NCI-H446 (cell line): ENCODE results near the gene SNX6.
"Not testable (repeated sequence)": the region's sequence is repeated elsewhere in the genome, so short reads cannot be mapped to it uniquely, and the experiment has no call there.

ENCODE experiments used
- DNase-seq, 2 experiments: peaks; one replicate each; lab custom pipeline; 2025; lab: John Stamatoyannopoulos, UW

Gene SNX6

GRCh38 chr14:34562776-34563150, 67.2 kb downstream of the SNX6 start:
- DNase-seq, result no peak

GRCh38 chr14:34562037-34562775, 67.7 kb downstream of the SNX6 start:
- not testable (repeated sequence) for DNase-seq

- DNase-seq, result not testable (repeated sequence)
Observed at GRCh38 chr14:34556498-34556829, 73.5 kb downstream of the SNX6 start.

DNA sequence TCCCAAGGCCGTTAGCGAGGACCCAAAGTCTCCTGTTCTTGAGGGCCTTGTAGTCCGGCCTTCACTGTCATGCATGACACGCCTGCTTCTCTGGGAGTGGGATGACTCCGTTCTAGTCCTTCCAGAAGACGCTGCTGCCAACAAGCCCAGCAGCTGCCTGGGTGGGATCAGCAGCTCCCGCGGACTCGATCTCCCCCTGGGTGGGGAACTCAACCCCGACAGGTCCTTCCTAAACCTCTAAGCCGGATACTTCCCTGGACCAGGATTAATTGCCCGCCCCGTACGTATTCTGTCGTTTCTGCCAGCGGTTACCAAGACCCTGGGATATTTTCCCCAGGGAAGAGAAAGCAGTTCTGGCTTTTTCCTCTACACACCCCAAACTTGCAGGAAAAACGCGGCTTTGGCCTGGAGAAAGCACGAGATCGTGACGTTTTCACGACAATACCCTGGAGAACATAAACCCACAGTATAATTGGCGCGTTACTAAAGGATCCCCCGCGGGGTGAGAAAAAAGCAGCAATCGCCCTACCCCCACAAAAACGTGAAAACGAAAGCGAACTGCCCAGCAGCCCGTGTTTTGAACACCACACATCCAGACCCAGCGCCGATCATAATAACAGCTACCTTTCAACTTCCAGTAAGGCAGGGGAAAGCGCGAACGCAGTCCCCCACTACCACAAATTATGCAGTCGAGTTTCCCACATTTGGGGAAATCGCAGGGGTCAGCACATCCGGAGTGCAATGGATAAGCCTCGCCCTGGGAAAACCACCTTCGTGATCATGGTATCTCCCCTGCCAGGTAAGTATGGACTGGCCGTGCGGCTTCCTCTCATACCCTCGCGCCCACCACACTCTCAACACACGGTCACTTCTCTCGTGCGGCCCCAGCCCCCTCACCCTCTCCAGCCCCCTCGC, 74.1 kb downstream of the SNX6 start:
- not testable (repeated sequence) for DNase-seq

DNA sequence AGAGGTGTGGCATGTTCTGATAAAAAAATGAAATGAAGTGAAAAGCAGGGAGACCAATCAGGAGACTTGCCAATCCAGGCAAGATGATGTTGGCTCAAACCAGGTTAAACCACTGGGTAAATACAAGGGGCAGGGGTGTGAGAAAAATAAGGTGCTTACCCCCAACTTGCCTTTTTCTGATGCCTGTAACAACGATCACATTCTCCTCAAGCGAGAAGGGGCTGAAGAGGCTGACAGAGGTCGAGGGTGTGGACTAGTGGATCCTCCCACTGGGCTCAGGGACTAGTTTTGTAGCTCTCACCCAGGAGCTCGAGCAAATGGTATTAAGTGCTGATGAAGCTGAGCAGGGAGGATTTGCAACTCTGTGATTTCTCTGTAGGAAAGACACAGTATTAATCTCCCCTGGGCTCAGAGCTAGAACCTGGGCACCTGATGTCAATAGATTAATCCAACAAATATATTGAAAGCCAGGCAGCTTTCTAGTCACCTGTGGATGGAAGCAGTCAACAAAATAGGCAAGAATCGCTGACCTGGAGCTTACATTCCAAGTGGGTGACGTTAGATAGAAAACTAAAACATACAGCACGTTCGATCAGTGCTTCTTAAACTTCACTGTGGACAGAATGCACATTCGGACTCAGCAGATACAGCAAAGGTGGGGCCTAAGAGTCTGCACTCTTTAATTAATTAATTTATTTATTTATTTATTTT, 75.3 kb downstream of the SNX6 start:
- no peak for DNase-seq

- DNase-seq, result not testable (repeated sequence)
Observed at GRCh38 chr14:34549276-34549966, 80.5 kb downstream of the SNX6 start.

DNA sequence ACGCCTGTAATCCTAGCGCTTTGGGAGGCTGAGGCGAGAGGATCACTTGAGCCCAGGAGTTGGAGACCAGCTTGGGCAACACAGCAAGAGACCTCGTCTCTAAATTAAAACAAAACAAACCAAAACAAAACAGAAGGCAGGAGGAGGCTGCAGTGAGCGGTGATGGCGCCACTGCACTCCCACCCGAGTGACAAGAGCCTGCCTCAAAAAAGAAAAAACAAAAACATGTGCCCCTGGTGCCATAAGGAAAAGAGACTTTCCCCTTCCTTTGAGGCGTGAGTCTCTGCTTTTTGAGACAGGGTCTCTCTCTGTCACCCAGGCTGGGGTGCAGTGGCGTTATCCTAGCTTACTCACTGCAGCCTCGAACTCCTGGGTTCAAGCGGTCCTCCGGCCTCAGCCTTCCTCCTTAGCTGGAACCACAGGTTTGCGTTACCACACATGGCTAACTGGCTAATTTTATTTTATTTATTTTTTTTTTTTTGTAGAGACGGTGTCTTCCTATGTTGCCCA, 81.4 kb downstream of the SNX6 start:
- no peak for DNase-seq

GRCh38 chr14:34547136-34547520, 82.8 kb downstream of the SNX6 start:
- DNase-seq, result not testable (repeated sequence)

GRCh38 chr14:34546272-34547135, 83.4 kb downstream of the SNX6 start:
- DNase-seq, result not testable (repeated sequence)

DNA sequence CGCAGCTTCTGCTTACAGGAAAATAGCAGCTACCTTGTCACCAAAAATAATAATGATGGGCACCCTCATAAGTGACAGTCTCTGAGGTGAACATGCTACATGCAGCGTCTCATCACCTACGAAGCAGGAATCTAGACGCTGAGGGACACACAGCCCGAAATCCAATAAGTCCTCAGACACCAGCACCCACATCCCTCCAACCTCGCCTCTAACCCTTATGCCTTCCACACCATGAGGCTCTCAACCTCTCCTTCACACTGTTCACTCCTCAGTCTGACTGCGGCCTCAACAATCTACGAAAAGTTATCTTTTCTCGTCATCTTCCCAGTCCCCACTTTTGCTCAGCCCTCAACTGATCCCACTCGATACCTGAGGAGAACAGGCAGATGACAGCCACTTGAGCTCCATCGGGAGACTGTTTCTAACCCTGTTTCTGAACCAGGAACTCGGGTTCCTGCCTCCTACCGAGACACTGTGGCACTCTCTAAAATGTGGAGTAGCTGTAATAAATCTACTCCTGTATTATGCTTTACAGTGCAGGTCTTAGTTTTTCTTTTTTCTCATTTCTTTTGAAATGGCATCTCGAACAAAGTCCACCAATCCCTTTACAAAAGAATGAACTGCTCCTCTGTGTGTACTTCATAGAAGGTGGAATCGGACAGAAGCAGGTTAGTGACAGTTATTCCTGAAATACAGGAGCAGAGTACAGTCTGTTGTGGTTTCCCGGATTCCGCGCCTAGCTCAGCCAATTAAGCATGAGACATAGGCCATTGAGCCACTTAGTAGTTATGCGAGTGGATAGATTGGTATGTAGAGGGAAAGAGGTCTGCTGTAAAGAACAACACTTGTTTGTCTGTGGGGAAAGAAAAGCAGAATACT, 89.5 kb downstream of the SNX6 start:
- DNase-seq, result not testable (repeated sequence)

GRCh38 chr14:34539407-34540180, 90.4 kb downstream of the SNX6 start, which contains the start of gene EAPP:
Gene EAPP, minus strand, starts transcription at chr14:34539701. Its CDS starts 73 bp downstream, at chr14:34539628.
- no peak for DNase-seq

- DNase-seq, result no peak
Observed at GRCh38 chr14:34538871-34539406, 91.0 kb downstream of the SNX6 start.

GRCh38 chr14:34538096-34538495, 91.9 kb downstream of the SNX6 start:
- not testable (repeated sequence) for DNase-seq

DNA sequence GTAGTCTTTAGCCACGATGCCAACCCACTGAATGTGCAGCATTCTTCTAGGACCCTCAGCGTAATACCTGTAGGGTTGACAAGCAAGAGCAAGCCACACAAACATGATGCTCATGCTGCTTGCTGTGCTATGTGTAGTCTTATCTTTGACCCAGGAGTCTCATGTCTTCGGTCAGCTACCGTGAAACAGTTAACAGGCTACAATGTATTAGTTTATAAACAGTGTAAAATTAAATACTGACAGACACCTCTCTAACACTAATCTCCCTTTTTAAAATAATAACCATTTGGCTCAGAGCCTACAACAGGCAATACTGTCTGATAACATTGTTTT, 92.3 kb downstream of the SNX6 start:
- DNase-seq, result no peak

- DNase-seq, result no peak
Observed at GRCh38 chr14:34536951-34537676, 92.8 kb downstream of the SNX6 start.

DNA sequence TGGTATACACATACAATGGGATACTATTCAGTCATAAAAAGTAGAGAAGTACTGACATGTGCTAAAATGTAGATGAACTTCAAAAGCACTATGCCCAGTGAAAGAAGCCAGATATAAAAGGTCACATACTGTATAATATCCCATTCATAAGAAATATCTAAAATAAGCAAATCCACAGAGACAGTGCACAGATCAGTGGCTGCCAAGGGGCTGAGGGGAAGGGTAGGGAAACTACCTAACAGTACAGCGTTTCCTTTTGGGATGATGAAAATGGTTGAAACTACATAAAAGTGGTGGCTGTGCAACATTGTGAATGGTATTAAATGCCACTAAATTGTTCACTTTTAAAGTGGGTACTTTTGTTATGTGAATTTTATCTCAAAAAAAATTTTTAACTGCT, 102.4 kb downstream of the SNX6 start:
- DNase-seq, result no peak

DNA sequence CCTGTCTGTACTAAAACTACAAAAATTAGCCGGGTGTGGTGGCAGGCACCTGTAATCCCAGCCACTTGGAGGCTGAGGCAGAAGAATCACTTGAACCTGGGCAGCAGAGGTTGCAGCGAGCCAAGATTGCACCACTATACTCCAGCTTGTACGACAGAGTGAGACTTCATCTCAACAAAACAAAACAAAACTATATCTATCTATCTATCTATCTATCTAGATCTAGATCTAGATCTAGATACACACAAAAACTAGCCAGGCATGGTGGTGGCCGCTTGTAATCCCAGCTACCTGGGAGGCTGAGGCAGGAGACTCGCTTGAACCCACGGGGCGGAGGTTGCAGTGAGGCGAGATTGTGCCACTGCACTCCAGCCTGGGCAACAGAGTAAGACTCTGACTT, 105.7 kb downstream of the SNX6 start:
- DNase-seq, result not testable (repeated sequence)

DNA sequence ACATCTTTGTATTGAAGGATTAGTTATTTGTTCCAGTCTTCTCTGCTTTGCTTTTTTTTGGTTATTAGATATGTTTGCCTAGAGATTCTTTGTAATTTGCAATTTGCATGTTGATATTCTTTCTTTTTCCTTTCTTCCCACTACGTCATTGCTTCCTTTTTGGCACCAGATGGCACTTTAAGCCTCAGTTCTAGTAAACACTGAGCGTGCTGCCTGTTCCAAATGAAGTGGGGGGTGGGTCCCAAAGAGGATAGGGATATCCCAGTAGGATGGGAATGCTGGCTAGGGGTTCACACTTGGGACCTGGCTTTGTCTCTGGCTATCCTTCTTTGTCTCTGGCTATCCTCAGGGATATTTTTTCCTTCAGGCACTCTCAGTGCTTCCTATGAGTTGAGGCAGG, 107.5 kb downstream of the SNX6 start:
- no peak for DNase-seq
